Measurements from ENCODE around the gene DNAH5. TPM values are rescaled to one million over a fixed set of nuclear protein-coding genes. Genes with fewer than 3 reads are reported as not detected.

DNAH5 gene
- total RNA-seq, 1 donor from 2014 or later: not detected

DNA sequence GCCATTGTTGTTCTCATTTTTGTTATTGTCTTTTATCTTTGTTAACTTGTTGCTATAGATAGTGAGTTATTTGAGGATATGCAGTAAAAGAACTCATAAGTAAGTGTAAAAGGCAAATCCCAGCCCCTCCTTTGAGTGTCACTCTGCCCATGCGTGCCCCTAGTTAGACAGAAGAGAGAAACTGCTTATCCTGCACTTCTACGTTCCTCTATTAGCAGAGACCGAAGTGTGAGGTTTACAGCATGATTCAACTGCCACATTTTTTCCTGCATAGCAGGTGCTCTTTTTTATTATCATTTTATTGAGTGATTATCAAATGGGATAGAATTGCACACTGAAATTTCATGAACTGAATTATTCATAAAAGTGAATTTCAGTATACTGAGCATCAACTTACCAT is 12.0 kb upstream of the DNAH5 start:
- CTCF ChIA-PET: no interaction called here
- POLR2A ChIA-PET: no interaction called here
- peaks cover 15% of the 10 kb centered on the region for H3K27me3 Mint-ChIP-seq
- H3K36me3 Mint-ChIP-seq (ENCODE audit: low read depth): no peaks in the 10 kb centered on the region
- DNase-seq (no peak), ATAC-seq (ENCODE audit: low read depth) (no peak)
- H3K4me3 Mint-ChIP-seq: no peak overlapping the region
- no peaks in the 10 kb centered on the region for H3K4me1 Mint-ChIP-seq
- TF ChIP-seq, protein P1, sequence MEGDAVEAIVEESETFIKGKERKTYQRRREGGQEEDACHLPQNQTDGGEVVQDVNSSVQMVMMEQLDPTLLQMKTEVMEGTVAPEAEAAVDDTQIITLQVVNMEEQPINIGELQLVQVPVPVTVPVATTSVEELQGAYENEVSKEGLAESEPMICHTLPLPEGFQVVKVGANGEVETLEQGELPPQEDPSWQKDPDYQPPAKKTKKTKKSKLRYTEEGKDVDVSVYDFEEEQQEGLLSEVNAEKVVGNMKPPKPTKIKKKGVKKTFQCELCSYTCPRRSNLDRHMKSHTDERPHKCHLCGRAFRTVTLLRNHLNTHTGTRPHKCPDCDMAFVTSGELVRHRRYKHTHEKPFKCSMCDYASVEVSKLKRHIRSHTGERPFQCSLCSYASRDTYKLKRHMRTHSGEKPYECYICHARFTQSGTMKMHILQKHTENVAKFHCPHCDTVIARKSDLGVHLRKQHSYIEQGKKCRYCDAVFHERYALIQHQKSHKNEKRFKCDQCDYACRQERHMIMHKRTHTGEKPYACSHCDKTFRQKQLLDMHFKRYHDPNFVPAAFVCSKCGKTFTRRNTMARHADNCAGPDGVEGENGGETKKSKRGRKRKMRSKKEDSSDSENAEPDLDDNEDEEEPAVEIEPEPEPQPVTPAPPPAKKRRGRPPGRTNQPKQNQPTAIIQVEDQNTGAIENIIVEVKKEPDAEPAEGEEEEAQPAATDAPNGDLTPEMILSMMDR (IDR thresholded peaks at IDR 0.05): no peak
- H3K27ac Mint-ChIP-seq: no peak overlapping the region
- H3K9me3 Mint-ChIP-seq: peaks cover 9% of the 10 kb centered on the region
- intact Hi-C loops (cut with micrococcal nuclease): no loop called here

DNA sequence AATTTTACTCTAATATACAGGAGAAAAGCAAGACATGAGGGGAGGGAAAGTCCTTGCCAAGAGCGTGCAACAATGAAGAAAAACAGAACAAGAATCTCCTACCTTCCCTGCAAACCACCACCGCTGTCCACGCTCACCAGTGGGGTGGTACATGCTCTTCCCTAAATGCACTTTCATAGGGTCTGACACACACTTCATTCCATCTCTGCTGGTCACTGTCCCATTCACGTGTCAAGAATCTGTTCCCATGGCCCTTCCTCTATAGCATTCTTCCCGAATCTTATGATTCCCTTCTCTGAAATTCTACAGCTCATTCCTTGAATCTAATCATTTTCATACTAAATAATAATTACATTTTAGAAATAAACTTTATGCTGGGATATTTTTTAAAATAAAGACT is 11.4 kb upstream of the DNAH5 start:
- Mint-ChIP-seq H3K27me3 (peaks cover 17% of the 10 kb centered on the region), H3K4me3 (no peak overlapping the region), H3K9me3 (peaks cover 9% of the 10 kb centered on the region), H3K36me3 (ENCODE audit: low read depth) (no peaks in the 10 kb centered on the region), H3K4me1 (no peaks in the 10 kb centered on the region), H3K27ac (no peak overlapping the region)
- intact Hi-C loops (cut with micrococcal nuclease): no loop called here
- ATAC-seq (ENCODE audit: low read depth): no peak
- ChIA-PET POLR2A (no interaction called here), CTCF (no interaction called here)
- no peak for DNase-seq
- TF ChIP-seq, protein P1 (IDR thresholded peaks at IDR 0.05): no peak

DNA sequence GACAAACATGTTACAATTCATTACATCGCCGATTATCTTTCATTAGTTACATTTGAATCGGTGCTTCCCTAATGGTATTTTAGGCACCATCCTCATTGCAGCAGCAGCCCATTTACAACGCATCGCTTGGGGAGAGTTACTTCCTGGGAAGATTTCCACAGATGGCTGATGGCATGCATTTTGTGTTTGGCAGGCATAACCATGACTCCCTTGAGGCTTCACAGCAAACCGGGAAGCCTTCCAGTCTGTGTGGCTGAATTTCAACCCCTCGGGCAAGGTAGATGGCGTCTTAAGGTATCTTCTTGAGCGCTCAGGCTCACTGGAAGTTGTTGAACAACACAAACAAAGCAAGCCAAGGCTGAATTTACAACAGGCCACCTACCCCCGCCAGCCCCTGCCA is 1.6 kb upstream of the DNAH5 start:
- POLR2A ChIA-PET: no interaction called here
- Mint-ChIP-seq H3K9me3 (no peaks in the 10 kb centered on the region), H3K27ac (no peak overlapping the region), H3K27me3 (peaks cover 3% of the 10 kb centered on the region), H3K4me1 (no peaks in the 10 kb centered on the region), H3K36me3 (ENCODE audit: low read depth) (no peaks in the 10 kb centered on the region), H3K4me3 (no peak overlapping the region)
- no peak for ATAC-seq (ENCODE audit: low read depth)
- intact Hi-C loops (cut with micrococcal nuclease): no loop called here
- DNase-seq: no peak
- CTCF ChIA-PET: no interaction called here
- TF ChIP-seq, protein P1 (IDR thresholded peaks at IDR 0.05): no peak

DNA sequence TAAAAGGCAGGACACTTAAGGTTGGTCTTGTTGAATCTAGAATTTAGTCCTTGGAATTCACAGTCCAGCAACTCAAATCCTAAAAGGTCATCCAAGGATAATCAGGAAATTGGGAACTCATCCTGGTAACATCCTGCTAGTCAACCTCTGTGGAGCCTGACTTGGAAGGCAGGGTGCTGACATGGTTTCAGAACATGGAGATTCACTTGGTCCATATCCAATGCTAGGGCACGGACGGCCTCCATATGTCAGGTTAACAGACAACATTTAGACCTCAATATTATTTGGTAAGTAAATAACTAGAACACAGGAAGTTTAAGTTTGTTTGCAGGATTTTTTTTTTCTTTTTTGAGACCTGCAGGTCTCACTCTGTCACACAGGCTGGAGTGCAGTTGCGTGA is 783 bp upstream of the DNAH5 start:
- Mint-ChIP-seq H3K4me3 (no peak overlapping the region), H3K36me3 (ENCODE audit: low read depth) (no peaks in the 10 kb centered on the region), H3K27ac (no peak overlapping the region), H3K9me3 (no peaks in the 10 kb centered on the region), H3K4me1 (no peaks in the 10 kb centered on the region), H3K27me3 (peaks cover 3% of the 10 kb centered on the region)
- no peak for DNase-seq
- ChIA-PET CTCF (no interaction called here), POLR2A (no interaction called here)
- TF ChIP-seq, protein P1 (IDR thresholded peaks at IDR 0.05): no peak
- no peak for ATAC-seq (ENCODE audit: low read depth)
- intact Hi-C loops (cut with micrococcal nuclease): no loop called here

DNA sequence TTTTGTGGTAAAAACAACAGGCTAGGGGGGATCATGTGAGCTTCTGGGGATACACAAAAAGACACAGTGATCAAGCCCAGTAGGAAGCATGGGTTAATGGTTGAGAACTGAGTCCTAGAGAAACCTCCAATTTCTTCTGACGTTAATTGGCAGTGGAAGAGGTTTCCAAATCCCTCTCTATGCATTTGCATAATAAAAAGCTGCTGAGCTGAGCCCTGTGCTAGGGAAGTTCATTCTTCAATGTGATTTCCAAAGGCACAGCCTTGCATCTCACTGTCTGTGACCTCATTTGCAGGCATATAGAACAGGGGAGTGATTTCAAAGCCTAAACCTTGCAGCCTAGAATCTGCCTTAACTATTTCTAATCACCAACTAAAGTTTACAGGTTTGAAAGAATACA is 812 bp downstream of the DNAH5 start:
- H3K4me1 Mint-ChIP-seq: no peaks in the 10 kb centered on the region
- no peaks in the 10 kb centered on the region for H3K9me3 Mint-ChIP-seq
- CTCF ChIA-PET: no interaction called here
- TF ChIP-seq, protein P1 (IDR thresholded peaks at IDR 0.05): no peak
- POLR2A ChIA-PET: no interaction called here
- peaks cover 8% of the 10 kb centered on the region for H3K27me3 Mint-ChIP-seq
- intact Hi-C loops (cut with micrococcal nuclease): no loop called here
- no peak overlapping the region for H3K27ac Mint-ChIP-seq
- ATAC-seq (ENCODE audit: low read depth): no peak
- H3K36me3 Mint-ChIP-seq (ENCODE audit: low read depth): no peaks in the 10 kb centered on the region
- no peak overlapping the region for H3K4me3 Mint-ChIP-seq
- DNase-seq: no peak

Data from activated B cell treated with CpG ODN at 0.5 μM for 24 hours (primary cell).